K562 (cell line): ENCODE data around the gene ZNF74. TPM values are rescaled to one million over a fixed set of nuclear protein-coding genes. Genes with fewer than 3 reads are reported as not detected.

Experiments
- EGR1 ChIP-seq: fragments of 450-650 bp; conservative IDR thresholded peaks from 2 replicates; pipeline ENCODE4 v1.6.1; 2017; ENCODE audit warnings: mild to moderate bottlenecking
- FOS ChIP-seq: IDR thresholded peaks from 3 replicates; pipeline ENCODE4 v1.6.1; 2011; ENCODE audit not compliant: insufficient read length; ENCODE audit errors: extremely low read depth
- FOXM1 ChIP-seq, 2 experiments: fragments of 450-650 bp in 1 of 2; sonication (generic) in 1 of 2; formaldehyde crosslinking in 1 of 2; IDR thresholded peaks; 2 replicates each; pipeline versions ENCODE4 v1.6.1 to v1.9.0; 2017 to 2022; ENCODE audit warnings: low read depth in 2 of 2, mild to moderate bottlenecking in 2 of 2, missing genetic modification reagents in 1 of 2, moderate library complexity in 1 of 2
- GABPB2 ChIP-seq: fragments of 250-450 bp; sonication (Bioruptor Pico); conservative IDR thresholded peaks from 2 replicates; pipeline ENCODE4 v1.5.1; 2021; ENCODE audit warnings: mild to moderate bottlenecking
- GATA2 ChIP-seq: sonication (generic); formaldehyde crosslinking; IDR thresholded peaks from 2 replicates; pipeline ENCODE4 v1.4.0; 2020; ENCODE audit warnings: mild to moderate bottlenecking, missing genetic modification reagents
- GATAD2A ChIP-seq: fragments of 450-650 bp; IDR thresholded peaks from 2 replicates; pipeline ENCODE4 v1.6.1; 2017
- HDAC8 ChIP-seq: fragments of 450-650 bp; IDR thresholded peaks from 2 replicates; pipeline ENCODE4 v1.6.1; 2016; ENCODE audit warnings: mild to moderate bottlenecking, missing genetic modification characterization, moderate library complexity, missing compliant biosample characterization
- NCOA1 ChIP-seq: fragments of 450-650 bp; IDR thresholded peaks from 2 replicates; pipeline ENCODE4 v1.6.1; 2016; ENCODE audit warnings: low read depth
- NR2C2 ChIP-seq, 2 experiments: fragments of 200-800 bp in 1 of 2; sonication (Bioruptor generic) in 1 of 2; sonication (generic) in 1 of 2; formaldehyde crosslinking in 1 of 2; IDR thresholded peaks; 2 replicates each; pipeline versions ENCODE4 v1.6.1 to v1.8.0; 2016 to 2022; ENCODE audit warnings: mild to moderate bottlenecking in 1 of 2, missing compliant biosample characterization in 1 of 2, missing genetic modification characterization in 1 of 2, missing genetic modification reagents in 1 of 2
- POLR2B ChIP-seq: fragments of 450-650 bp; IDR thresholded peaks from 2 replicates; pipeline ENCODE4 v1.6.1; 2018; ENCODE audit warnings: low read depth; ENCODE audit not compliant: partially characterized antibody
- RBM34 ChIP-seq: fragments of 200-400 bp; formaldehyde crosslinking; IDR thresholded peaks from 2 replicates; pipeline ENCODE4 v1.6.1; 2018; ENCODE audit warnings: low read length, borderline replicate concordance; ENCODE audit not compliant: insufficient read depth
- SMARCE1 ChIP-seq: fragments of 450-650 bp; IDR thresholded peaks from 2 replicates; pipeline ENCODE4 v1.7.1; 2016; ENCODE audit warnings: mild to moderate bottlenecking
- SRSF3 ChIP-seq: fragments of 200-400 bp; formaldehyde crosslinking; IDR thresholded peaks from 2 replicates; pipeline ENCODE4 v1.6.1; 2016; ENCODE audit warnings: mild to moderate bottlenecking, low read length, moderate library complexity; ENCODE audit not compliant: insufficient read depth
- ZBTB17 ChIP-seq: fragments of 450-650 bp; formaldehyde crosslinking; IDR thresholded peaks from 2 replicates; pipeline ENCODE4 v1.4.0; 2020; ENCODE audit warnings: mild to moderate bottlenecking
- ZBTB2 ChIP-seq: fragments of 450-650 bp; IDR thresholded peaks from 2 replicates; pipeline ENCODE4 v1.6.1; 2016; ENCODE audit warnings: antibody characterized with exemption
- ZNF408 ChIP-seq: fragments of 250-450 bp; sonication (Bioruptor Pico); IDR thresholded peaks from 2 replicates; pipeline ENCODE4 v1.4.0; 2020; ENCODE audit warnings: low read depth, mild to moderate bottlenecking, moderate library complexity
- polyA plus RNA-seq, 8 experiments: library from polyadenylated mRNA; depleted of rRNA in 4 of 8; stranded (reverse) in 5 of 8; unstranded in 3 of 8; fragments of >200 nt; fragmentation: Nextera tagmentation in 2 of 8; fragmentation: Illumina TruSeq in 1 of 8; extraction: Ambion mirVana in 2 of 8; extraction: Trizol in 1 of 8; gene quantifications; 2 replicates each; pipeline versions ENCODE4 v1.2.1 to v1.2.3, GENCODE V29; 2011 to 2014; ENCODE audit warnings: inconsistent platforms in 1 of 8, missing spikeins in 1 of 8
- total RNA-seq, 7 experiments: library from RNA; depleted of rRNA in 6 of 7; stranded (reverse); fragments of >200 nt in 6 of 7; fragmentation: Illumina TruSeq in 2 of 7; extraction: Trizol in 2 of 7; gene quantifications; 2 replicates each; pipeline versions ENCODE4 v1.2.1 to v1.2.3, GENCODE V29; 2011 to 2021; ENCODE audit warnings: low replicate concordance in 1 of 7
- TF ChIP-seq, protein P1 (sequence below): fragments of 200-800 bp; sonication (Bioruptor generic); IDR thresholded peaks from 2 replicates; pipeline ENCODE4 v1.6.1; 2017; ENCODE audit warnings: missing genetic modification characterization, missing compliant biosample characterization
- TF ChIP-seq, protein P2 (sequence below), 2 experiments: fragments of 450-650 bp; conservative IDR thresholded peaks; 2 replicates each; pipeline ENCODE4 v1.6.1; 2017; ENCODE audit warnings: mild to moderate bottlenecking in 2 of 2, moderate library complexity in 2 of 2
- TF ChIP-seq, protein P3 (sequence below): fragments of 450-650 bp; IDR thresholded peaks from 2 replicates; pipeline ENCODE4 v1.6.1; 2017; ENCODE audit warnings: mild to moderate bottlenecking, moderate library complexity
- TF ChIP-seq, protein P4 (sequence below): fragments of 450-650 bp; IDR thresholded peaks from one replicate; pipeline ENCODE4 v1.6.1; 2018; ENCODE audit warnings: mild to moderate bottlenecking, moderate library complexity; ENCODE audit not compliant: partially characterized antibody

ZNF74 gene
- total and polyA plus RNA-seq, 9 of the 15 experiments (the other 6 are each of a cell fraction or from before 2014, with no cell fraction given): 2.4 to 53.5 (median 31.5) TPM

DNA sequence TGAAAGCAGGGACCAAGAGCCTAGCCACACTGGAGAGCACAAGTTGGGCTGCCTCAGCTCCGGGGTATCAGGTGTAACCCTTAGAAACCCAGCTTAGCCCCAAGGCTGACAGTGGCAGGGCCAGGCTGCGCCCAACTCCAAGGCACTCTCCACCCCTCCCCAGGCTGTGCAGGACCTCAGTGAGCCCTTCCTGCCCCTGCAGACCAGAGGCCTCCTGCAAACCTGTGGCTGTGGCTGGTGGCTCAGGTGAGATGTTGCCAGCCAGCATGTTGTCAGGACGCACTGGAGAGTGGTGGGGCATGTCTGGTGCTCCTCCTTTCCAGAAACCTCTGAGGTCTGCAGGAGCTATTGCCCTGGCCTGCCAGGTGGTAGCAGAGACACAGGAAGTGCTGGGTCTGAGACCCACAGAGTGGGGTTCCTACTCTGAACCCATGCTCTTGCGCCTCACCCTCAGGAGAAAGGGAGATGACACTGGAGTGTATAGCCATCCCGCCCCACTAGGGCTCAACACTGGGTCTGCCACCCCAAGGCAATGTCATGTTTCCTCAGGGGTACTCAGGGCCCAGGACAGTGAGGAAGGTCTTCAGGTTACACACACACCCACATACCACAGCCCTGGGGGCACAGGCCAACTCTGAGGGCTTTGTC lies 46.1 kb downstream of the ZNF74 start (continued):
- no peak for TF ChIP-seq EGR1
- peak; percentile 46; the same call in 1 of the 2 replicates for TF ChIP-seq GATA2 (CRISPR knock-in tag)
- TF ChIP-seq ZBTB17 (CRISPR knock-in tag): no peak
- TF ChIP-seq, protein P1, sequence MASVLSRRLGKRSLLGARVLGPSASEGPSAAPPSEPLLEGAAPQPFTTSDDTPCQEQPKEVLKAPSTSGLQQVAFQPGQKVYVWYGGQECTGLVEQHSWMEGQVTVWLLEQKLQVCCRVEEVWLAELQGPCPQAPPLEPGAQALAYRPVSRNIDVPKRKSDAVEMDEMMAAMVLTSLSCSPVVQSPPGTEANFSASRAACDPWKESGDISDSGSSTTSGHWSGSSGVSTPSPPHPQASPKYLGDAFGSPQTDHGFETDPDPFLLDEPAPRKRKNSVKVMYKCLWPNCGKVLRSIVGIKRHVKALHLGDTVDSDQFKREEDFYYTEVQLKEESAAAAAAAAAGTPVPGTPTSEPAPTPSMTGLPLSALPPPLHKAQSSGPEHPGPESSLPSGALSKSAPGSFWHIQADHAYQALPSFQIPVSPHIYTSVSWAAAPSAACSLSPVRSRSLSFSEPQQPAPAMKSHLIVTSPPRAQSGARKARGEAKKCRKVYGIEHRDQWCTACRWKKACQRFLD (CRISPR knock-in tag): no peak
- TF ChIP-seq, protein P2, sequence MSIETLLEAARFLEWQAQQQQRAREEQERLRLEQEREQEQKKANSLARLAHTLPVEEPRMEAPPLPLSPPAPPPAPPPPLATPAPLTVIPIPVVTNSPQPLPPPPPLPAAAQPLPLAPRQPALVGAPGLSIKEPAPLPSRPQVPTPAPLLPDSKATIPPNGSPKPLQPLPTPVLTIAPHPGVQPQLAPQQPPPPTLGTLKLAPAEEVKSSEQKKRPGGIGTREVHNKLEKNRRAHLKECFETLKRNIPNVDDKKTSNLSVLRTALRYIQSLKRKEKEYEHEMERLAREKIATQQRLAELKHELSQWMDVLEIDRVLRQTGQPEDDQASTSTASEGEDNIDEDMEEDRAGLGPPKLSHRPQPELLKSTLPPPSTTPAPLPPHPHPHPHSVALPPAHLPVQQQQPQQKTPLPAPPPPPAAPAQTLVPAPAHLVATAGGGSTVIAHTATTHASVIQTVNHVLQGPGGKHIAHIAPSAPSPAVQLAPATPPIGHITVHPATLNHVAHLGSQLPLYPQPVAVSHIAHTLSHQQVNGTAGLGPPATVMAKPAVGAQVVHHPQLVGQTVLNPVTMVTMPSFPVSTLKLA (conservative IDR thresholded peaks at IDR 0.05): no peak
- no peak for TF ChIP-seq FOXM1 (IDR thresholded peaks at IDR 0.05; ENCODE audit: low read depth)
- peak; percentile 41; the same call in 1 of the 2 replicates for TF ChIP-seq FOXM1 (CRISPR knock-in tag; IDR thresholded peaks at IDR 0.05; ENCODE audit: low read depth)
- no peak for TF ChIP-seq GATAD2A
- TF ChIP-seq POLR2B: no peak
- no peak for TF ChIP-seq ZNF408 (CRISPR knock-in tag)
- TF ChIP-seq FOS: no peak
- no peak for TF ChIP-seq SMARCE1
- no peak for TF ChIP-seq SRSF3
- TF ChIP-seq, protein P3, sequence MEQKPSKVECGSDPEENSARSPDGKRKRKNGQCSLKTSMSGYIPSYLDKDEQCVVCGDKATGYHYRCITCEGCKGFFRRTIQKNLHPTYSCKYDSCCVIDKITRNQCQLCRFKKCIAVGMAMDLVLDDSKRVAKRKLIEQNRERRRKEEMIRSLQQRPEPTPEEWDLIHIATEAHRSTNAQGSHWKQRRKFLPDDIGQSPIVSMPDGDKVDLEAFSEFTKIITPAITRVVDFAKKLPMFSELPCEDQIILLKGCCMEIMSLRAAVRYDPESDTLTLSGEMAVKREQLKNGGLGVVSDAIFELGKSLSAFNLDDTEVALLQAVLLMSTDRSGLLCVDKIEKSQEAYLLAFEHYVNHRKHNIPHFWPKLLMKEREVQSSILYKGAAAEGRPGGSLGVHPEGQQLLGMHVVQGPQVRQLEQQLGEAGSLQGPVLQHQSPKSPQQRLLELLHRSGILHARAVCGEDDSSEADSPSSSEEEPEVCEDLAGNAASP: no peak
- TF ChIP-seq ZBTB2: no peak
- no peak for TF ChIP-seq GABPB2
- TF ChIP-seq NCOA1: no peak
- no peak for TF ChIP-seq RBM34
- TF ChIP-seq NR2C2 (CRISPR knock-in tag; IDR thresholded peaks at IDR 0.05): no peak; the same call in 1 of the 2 replicates
- TF ChIP-seq NR2C2 (tag; IDR thresholded peaks at IDR 0.05): no peak
- no peak for TF ChIP-seq HDAC8
- TF ChIP-seq, protein P4, sequence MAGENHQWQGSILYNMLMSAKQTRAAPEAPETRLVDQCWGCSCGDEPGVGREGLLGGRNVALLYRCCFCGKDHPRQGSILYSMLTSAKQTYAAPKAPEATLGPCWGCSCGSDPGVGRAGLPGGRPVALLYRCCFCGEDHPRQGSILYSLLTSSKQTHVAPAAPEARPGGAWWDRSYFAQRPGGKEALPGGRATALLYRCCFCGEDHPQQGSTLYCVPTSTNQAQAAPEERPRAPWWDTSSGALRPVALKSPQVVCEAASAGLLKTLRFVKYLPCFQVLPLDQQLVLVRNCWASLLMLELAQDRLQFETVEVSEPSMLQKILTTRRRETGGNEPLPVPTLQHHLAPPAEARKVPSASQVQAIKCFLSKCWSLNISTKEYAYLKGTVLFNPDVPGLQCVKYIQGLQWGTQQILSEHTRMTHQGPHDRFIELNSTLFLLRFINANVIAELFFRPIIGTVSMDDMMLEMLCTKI: no peak
